Sigmoid colon (tissue), 7 donors: Measurements from ENCODE around the gene GPX1. TPM values are rescaled to one million over a fixed set of nuclear protein-coding genes. Genes with fewer than 3 reads are reported as not detected.
"Not testable (repeated sequence)": the region's sequence is repeated elsewhere in the genome, so short reads cannot be mapped to it uniquely, and the experiment has no call there.

Source experiments
- DNase-seq: peaks from one replicate; pipeline ENCODE4 v3.0.0-alpha.2; 2019
- H3K27ac ChIP-seq, 4 donors: fragments of 200-600 bp; sonication (generic); one replicate each; pipeline ENCODE4 v1.5.1; 2016 to 2019; ENCODE audit warnings: mild to moderate bottlenecking in 1 of 4
- H3K27me3 ChIP-seq, 3 donors: fragments of 200-600 bp; sonication (generic); one replicate each; pipeline ENCODE4 v1.5.1; 2019; ENCODE audit warnings: mild to moderate bottlenecking in 1 of 3
- H3K36me3 ChIP-seq, 4 donors: fragments of 200-600 bp; sonication (generic); one replicate each; pipeline ENCODE4 v1.5.1; 2016 to 2019
- H3K4me1 ChIP-seq, 4 donors: fragments of 200-600 bp; sonication (generic); one replicate each; pipeline ENCODE4 v1.5.1; 2017 to 2019
- H3K4me3 ChIP-seq, 4 donors: fragments of 200-600 bp; sonication (generic); one replicate each; pipeline ENCODE4 v1.5.1; 2017 to 2019; ENCODE audit warnings: mild to moderate bottlenecking in 2 of 4, moderate library complexity in 1 of 4
- H3K9me3 ChIP-seq, 4 donors: fragments of 200-600 bp in 3 of 4; sonication (generic) in 3 of 4; one replicate each; pipeline versions ENCODE4 v1.5.1 to v1.6.1; 2013 to 2019
- CTCF ChIP-seq, 4 experiments: fragments of 450-650 bp in 3 of 4; fragments of 200-600 bp in 1 of 4; IDR thresholded peaks; one replicate each; pipeline ENCODE4 v1.5.1; 2016 to 2019; ENCODE audit warnings: antibody characterized with exemption in 4 of 4, mild to moderate bottlenecking in 3 of 4, moderate library complexity in 2 of 4
- EP300 ChIP-seq, 4 donors: sonication (generic); formaldehyde crosslinking; IDR thresholded peaks; one replicate each; pipeline ENCODE4 v1.6.1; 2017; ENCODE audit warnings: antibody characterized with exemption in 4 of 4
- POLR2A ChIP-seq, 2 donors: fragments of 450-650 bp; IDR thresholded peaks; one replicate each; pipeline ENCODE4 v1.6.1; 2016; ENCODE audit warnings: antibody characterized with exemption in 2 of 2, mild to moderate bottlenecking in 2 of 2, moderate library complexity in 2 of 2
- POLR2AphosphoS5 ChIP-seq, 4 donors: sonication (generic); formaldehyde crosslinking; IDR thresholded peaks; one replicate each; pipeline ENCODE4 v1.6.1; 2017; ENCODE audit warnings: antibody characterized with exemption in 4 of 4
- WGBS, 2 donors: extraction: QIAGEN DNeasy Blood & Tissue Kit; methylation state at CpG; one replicate each; pipeline ENCODE4 v1.1.7; 2013; 5-methylcytosine and 5-hydroxymethylcytosine counted together
- intact Hi-C: fragments of 100-400 bp; cut with DNase I; formaldehyde crosslinking; loops from one replicate; pipeline ENCODE4 v1.15.1; 2023
- polyA plus RNA-seq, 3 donors: library from polyadenylated mRNA; stranded (reverse); fragments of 200-250 nt; gene quantifications; one replicate each; pipeline ENCODE4 v1.2.3, GENCODE V29; 2013
- total RNA-seq, 4 donors: library from RNA; depleted of rRNA; stranded (reverse); fragments of >200 nt; gene quantifications; one replicate each; pipeline ENCODE4 v1.1.0, GENCODE V29; 2016
- donor health status: healthy with polysubstance abuse.
- donor health status: Bipolar disorder and iron deficiency.
- donor health status: healthy.

Gene GPX1
- total RNA-seq (100 to 1,000 TPM; 164 to 331 (median 268) TPM), polyA plus RNA-seq (100 to 1,000 TPM; 359 to 380 (median 367) TPM)

- Histone ChIP-seq H3K4me3 (peak within 1 kb of the TSS; percentile 68 to 83 (median 76)), H3K27me3 (no peaks in the 10 kb centered on the region), H3K9me3 (no peaks in the 10 kb centered on the region), H3K36me3 (peaks cover 7 to 55% (median 27%) of the 10 kb centered on the region in 4 donors), H3K4me1 (peaks cover 0 to 34% (median 26%) of the 10 kb centered on the region in 4 donors), H3K27ac (peak within 1 kb of the TSS; percentile 89 to 95 (median 94))
- TF ChIP-seq CTCF (IDR thresholded peaks at IDR 0.05) (no peak), POLR2AphosphoS5 (IDR thresholded peaks at IDR 0.05) (peak; percentile 93 to 99 (median 96)), EP300 (IDR thresholded peaks at IDR 0.05) (peak in 1 of 4 donors; percentile 37), POLR2A (IDR thresholded peaks at IDR 0.05) (peak; percentile 90)
- DNase-seq: peak; percentile 98
- 0 to 2% methylated on average over 46 of the region's 46 CpGs for WGBS, 2 donors
- intact Hi-C loops: loop anchor here (2.0 to 5.0 kb wide), 3 partner anchors 54 to 186 kb away; partner anchors contain the start of genes KLHDC8B and TCTA
These were observed at the start of gene GPX1 for GRCh38 chr3:49358217-49358883. TSS of gene GPX1 (minus strand) at chr3:49358353. CDS start at chr3:49358278, 75 bp downstream.

GRCh38 chr3:49406571-49407565 lies 48.7 kb upstream of the GPX1 start:
- DNase-seq: no peak
- Histone ChIP-seq H3K27ac (peak overlapping the region; percentile 54 to 99 (median 71)), H3K9me3 (no peaks in the 10 kb centered on the region), H3K4me3 (no peak overlapping the region), H3K4me1 (peaks cover 0 to 81% (median 68%) of the 10 kb centered on the region in 4 donors), H3K36me3 (no peaks in the 10 kb centered on the region), H3K27me3 (no peaks in the 10 kb centered on the region)
- TF ChIP-seq POLR2AphosphoS5 (IDR thresholded peaks at IDR 0.05) (no peak), CTCF (IDR thresholded peaks at IDR 0.05) (no peak), POLR2A (IDR thresholded peaks at IDR 0.05) (no peak)
- WGBS, 2 donors: 64 to 69% methylated on average over 17 of the region's 17 CpGs
- intact Hi-C loops: no loop called here

- 73 to 80% methylated on average over 9 of the region's 9 CpGs for WGBS, 2 donors
- DNase-seq: not testable (repeated sequence)
- H3K4me1 ChIP-seq: peaks cover 0 to 93% (median 74%) of the 10 kb centered on the region in 4 donors
These were observed 47.4 kb upstream of the GPX1 start for GRCh38 chr3:49405570-49405969.

GRCh38 chr3:49403891-49404290 lies 45.7 kb upstream of the GPX1 start:
- TF ChIP-seq POLR2AphosphoS5 (IDR thresholded peaks at IDR 0.05): no peak
- no peak for TF ChIP-seq CTCF (IDR thresholded peaks at IDR 0.05)
- no peak for TF ChIP-seq POLR2A (IDR thresholded peaks at IDR 0.05)
- no peak for TF ChIP-seq EP300 (IDR thresholded peaks at IDR 0.05)
- H3K4me1 ChIP-seq: peaks cover 2 to 91% (median 66%) of the 10 kb centered on the region in 4 donors
- 93 to 98% methylated on average over 5 of the region's 5 CpGs for WGBS, 2 donors
- H3K27ac ChIP-seq: no peak overlapping the region
- no peaks in the 10 kb centered on the region for H3K9me3 ChIP-seq
- no peaks in the 10 kb centered on the region for H3K27me3 ChIP-seq
- no peak for DNase-seq
- H3K36me3 ChIP-seq: no peaks in the 10 kb centered on the region
- intact Hi-C loops: no loop called here
- no peak overlapping the region for H3K4me3 ChIP-seq

More at GRCh38 chr3:49405570-49405969, 47.4 kb upstream of the GPX1 start:
- H3K36me3 ChIP-seq, H3K4me3 ChIP-seq, intact Hi-C loops, H3K9me3 ChIP-seq, H3K27me3 ChIP-seq: not testable (repeated sequence)
- peak overlapping the region; percentile 54 to 99 (median 71) for H3K27ac ChIP-seq

- H3K4me1 ChIP-seq: peaks cover 2 to 86% (median 65%) of the 10 kb centered on the region in 4 donors
- intact Hi-C loops: no loop called here
- WGBS, 2 donors: 51 to 77% methylated on average over 2 of the region's 2 CpGs
- H3K4me3 ChIP-seq: no peak overlapping the region
- H3K36me3 ChIP-seq: peaks cover 0 to 2% (median 0%) of the 10 kb centered on the region in 4 donors
- peak overlapping the region in 2 of 4 donors; percentile 16 to 39 for H3K27ac ChIP-seq
- H3K9me3 ChIP-seq: no peaks in the 10 kb centered on the region
- TF ChIP-seq POLR2AphosphoS5 (IDR thresholded peaks at IDR 0.05) (no peak), EP300 (IDR thresholded peaks at IDR 0.05) (no peak), CTCF (IDR thresholded peaks at IDR 0.05) (no peak), POLR2A (IDR thresholded peaks at IDR 0.05) (no peak)
- DNase-seq: no peak
- H3K27me3 ChIP-seq: no peaks in the 10 kb centered on the region
These were observed 43.6 kb upstream of the GPX1 start for GRCh38 chr3:49401766-49402165.
